Heart left ventricle (tissue), 13 donors: ENCODE data around the gene HELZ.

ENCODE experiments used
- POLR2A ChIP-seq, 2 donors: fragments of 450-650 bp; IDR thresholded peaks; one replicate each; pipeline ENCODE4 v1.6.1; 2017; ENCODE audit warnings: antibody characterized with exemption in 2 of 2, mild to moderate bottlenecking in 2 of 2, moderate library complexity in 2 of 2
- TF ChIP-seq, protein P1 (sequence below), 12 donors: fragments of 200-600 bp; sonication (generic) in 4 of 12; IDR thresholded peaks; one replicate each; pipeline versions ENCODE4 v1.5.0 to v1.8.0; 2018 to 2022; ENCODE audit warnings: antibody characterized with exemption in 12 of 12, mild to moderate bottlenecking in 5 of 12
- donor health status: ischemic (EF 13 %, LVEDD 7.1; RV severe dilation, severe dysfunction).
- donor health status: DM: no; HTN: yes; CAD: no.
- donor health status: DM: no; HTN: no; CAD: no.
- donor health status: ischemic (EF 25% LVEDD 6.9; RV normal size, moderate dysfunction).
- donor health status: ischemic (EF 25% LVEDD 5.7; RV mildly dilated, moderate dysfunction).
- donor health status: ischemic (EF 35%, LVEDD 5.7; RV mildly dilated, moderate dysfunction).
- donor health status: nonischemic (EF 11% LVEDD 7.7; RV severe dilation, severe dysfunction).
- donor health status: DM: yes; HTN: yes; CAD: no.
- donor health status: PGD.
- donor health status: ischemic (EF 29% LVEDD 5.4; RV normal size, mild dysfunction).
- donor health status: nonischemic (EF 23%, LVEDD 6.1; RV moderate dilation, normal function).

DNA sequence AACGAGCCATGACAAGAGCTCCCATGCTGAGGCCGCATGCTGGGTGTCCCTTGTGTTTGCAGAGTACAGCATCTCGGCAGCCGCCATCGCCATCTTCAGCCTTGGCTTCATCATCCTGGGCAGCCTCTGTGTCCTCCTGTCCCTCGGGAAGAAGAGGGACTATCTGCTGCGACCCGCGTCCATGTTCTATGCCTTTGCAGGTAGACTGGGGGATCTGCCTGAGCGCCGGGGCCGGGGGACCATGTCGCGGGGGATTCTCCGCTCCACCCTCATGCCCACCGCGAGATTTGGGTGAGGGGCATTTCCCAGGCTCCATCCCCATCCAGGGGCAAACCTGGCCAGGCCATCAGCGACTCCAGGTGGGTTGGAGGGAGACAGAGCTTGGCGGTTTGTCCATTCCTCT, 190.0 kb downstream of the HELZ start:
- TF ChIP-seq, protein P1, sequence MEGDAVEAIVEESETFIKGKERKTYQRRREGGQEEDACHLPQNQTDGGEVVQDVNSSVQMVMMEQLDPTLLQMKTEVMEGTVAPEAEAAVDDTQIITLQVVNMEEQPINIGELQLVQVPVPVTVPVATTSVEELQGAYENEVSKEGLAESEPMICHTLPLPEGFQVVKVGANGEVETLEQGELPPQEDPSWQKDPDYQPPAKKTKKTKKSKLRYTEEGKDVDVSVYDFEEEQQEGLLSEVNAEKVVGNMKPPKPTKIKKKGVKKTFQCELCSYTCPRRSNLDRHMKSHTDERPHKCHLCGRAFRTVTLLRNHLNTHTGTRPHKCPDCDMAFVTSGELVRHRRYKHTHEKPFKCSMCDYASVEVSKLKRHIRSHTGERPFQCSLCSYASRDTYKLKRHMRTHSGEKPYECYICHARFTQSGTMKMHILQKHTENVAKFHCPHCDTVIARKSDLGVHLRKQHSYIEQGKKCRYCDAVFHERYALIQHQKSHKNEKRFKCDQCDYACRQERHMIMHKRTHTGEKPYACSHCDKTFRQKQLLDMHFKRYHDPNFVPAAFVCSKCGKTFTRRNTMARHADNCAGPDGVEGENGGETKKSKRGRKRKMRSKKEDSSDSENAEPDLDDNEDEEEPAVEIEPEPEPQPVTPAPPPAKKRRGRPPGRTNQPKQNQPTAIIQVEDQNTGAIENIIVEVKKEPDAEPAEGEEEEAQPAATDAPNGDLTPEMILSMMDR (IDR thresholded peaks at IDR 0.05): no peak
- TF ChIP-seq POLR2A (IDR thresholded peaks at IDR 0.05): no peak
